ENCODE data around the gene RASGRP3. TPM values are rescaled to one million over a fixed set of nuclear protein-coding genes. Genes with fewer than 3 reads are reported as not detected.

RASGRP3 gene
- total and polyA plus RNA-seq, 10 donors = 13.2 to 68.1 (median 44.5) TPM

GRCh38 chr2:33488715-33489540 is 12.5 kb downstream of the RASGRP3 start:
- H3K27ac ChIP-seq = peak overlapping the region in 6 of 8 donors; percentile 7 to 74 (median 40)
- no peaks in the 10 kb centered on the region for H3K27me3 ChIP-seq (replicated peaks in 1 of 7)
- peaks cover 14 to 73% (median 51%) of the 10 kb centered on the region in 6 donors for H3K4me1 ChIP-seq
- intact Hi-C loops (cut with DNase I; ENCODE audit: low total_unique reads) = no loop called here
- H3K9me3 ChIP-seq = peaks cover 0 to 14% (median 12%) of the 10 kb centered on the region in 8 donors
- no peak for DNase-seq
- no peak overlapping the region for H3K4me3 ChIP-seq
- peaks cover 0 to 9% (median 0%) of the 10 kb centered on the region in 6 donors for H3K36me3 ChIP-seq
- WGBS, 5 donors = 72 to 86% (median 79%) methylated on average over 8 of the region's 8 CpGs
- TF ChIP-seq POLR2AphosphoS5 (IDR thresholded peaks at IDR 0.05) = no peak
- no peak for TF ChIP-seq POLR2A (IDR thresholded peaks at IDR 0.05)
- TF ChIP-seq CTCF (IDR thresholded peaks at IDR 0.05 in 8 of 11, conservative IDR thresholded peaks at IDR 0.05 in 3 of 11) = no peak

GRCh38 chr2:33489835-33490431 is 13.5 kb downstream of the RASGRP3 start:
- Histone ChIP-seq H3K9me3 (peaks cover 0 to 14% (median 12%) of the 10 kb centered on the region in 8 donors), H3K4me1 (peaks cover 12 to 70% (median 50%) of the 10 kb centered on the region in 6 donors), H3K36me3 (peaks cover 0 to 9% (median 0%) of the 10 kb centered on the region in 6 donors), H3K4me3 (no peak overlapping the region), H3K27me3 (replicated peaks in 1 of 7) (no peaks in the 10 kb centered on the region), H3K27ac (peak overlapping the region in 5 of 8 donors; percentile 31 to 74 (median 57))
- intact Hi-C loops (cut with DNase I; ENCODE audit: low total_unique reads) = no loop called here
- TF ChIP-seq POLR2AphosphoS5 (IDR thresholded peaks at IDR 0.05) (no peak), POLR2A (IDR thresholded peaks at IDR 0.05) (no peak), CTCF (IDR thresholded peaks at IDR 0.05 in 8 of 11, conservative IDR thresholded peaks at IDR 0.05 in 3 of 11) (no peak)
- WGBS, 5 donors = 37 to 44% (median 41%) methylated on average over 2 of the region's 2 CpGs
- no peak for DNase-seq

GRCh38 chr2:33491441-33492084 is 15.1 kb downstream of the RASGRP3 start:
- 50 to 62% (median 54%) methylated on average over 4 of the region's 4 CpGs for WGBS, 5 donors
- no peak overlapping the region for H3K4me3 ChIP-seq
- H3K27me3 ChIP-seq (replicated peaks in 1 of 7) = no peaks in the 10 kb centered on the region
- peaks cover 8 to 76% (median 60%) of the 10 kb centered on the region in 6 donors for H3K4me1 ChIP-seq
- peaks cover 0 to 3% (median 0%) of the 10 kb centered on the region in 6 donors for H3K36me3 ChIP-seq
- peaks cover 0 to 8% (median 6%) of the 10 kb centered on the region in 8 donors for H3K9me3 ChIP-seq
- intact Hi-C loops (cut with DNase I; ENCODE audit: low total_unique reads) = no loop called here
- TF ChIP-seq CTCF (IDR thresholded peaks at IDR 0.05 in 8 of 11, conservative IDR thresholded peaks at IDR 0.05 in 3 of 11) (no peak), POLR2A (IDR thresholded peaks at IDR 0.05) (no peak), POLR2AphosphoS5 (IDR thresholded peaks at IDR 0.05) (peak in 2 of 3 donors; percentile 32 to 52)
- no peak for DNase-seq
- H3K27ac ChIP-seq = peak overlapping the region in 3 of 8 donors; percentile 57 to 74 (median 68)
